SU-DHL-6 (cell line): ENCODE results near the gene ASTN2.

Experiments
- H2AFZ ChIP-seq: fragments of 200-600 bp; sonication (generic); 2 replicates; pipeline ENCODE4 v1.6.1; 2014; ENCODE audit warnings: low read depth, mild to moderate bottlenecking, moderate library complexity, mixed read lengths, antibody characterized with exemption, low read length; ENCODE audit not compliant: severe bottlenecking
- H3F3A ChIP-seq: fragments of 200-600 bp; shearing (Covaris generic); 2 replicates; pipeline ENCODE4 v1.6.0; 2016; ENCODE audit warnings: antibody characterized with exemption, mild to moderate bottlenecking; ENCODE audit not compliant: insufficient read depth
- H3K27ac ChIP-seq: fragments of 200-600 bp; sonication (generic); 2 replicates; pipeline ENCODE4 v1.5.1; 2016; ENCODE audit warnings: low read depth, mild to moderate bottlenecking, low read length, moderate library complexity, mixed read lengths
- H3K27me3 ChIP-seq: fragments of 200-600 bp; sonication (generic), shearing (Covaris generic); 2 replicates; pipeline ENCODE4 v1.6.0; 2014; ENCODE audit warnings: mild to moderate bottlenecking, low read length
- H3K36me3 ChIP-seq: fragments of 200-600 bp; sonication (generic); 2 replicates; pipeline ENCODE4 v1.6.1; 2014; ENCODE audit warnings: mild to moderate bottlenecking, low read length, mixed read lengths
- H3K4me2 ChIP-seq: fragments of 300-600, 200-600 bp; shearing (Covaris generic), sonication (generic); 2 replicates; pipeline ENCODE4 v1.6.0; 2014; ENCODE audit warnings: low read length, low read depth, mild to moderate bottlenecking; ENCODE audit not compliant: poor library complexity, severe bottlenecking
- H3K4me3 ChIP-seq: fragments of 200-600 bp; sonication (generic); 2 replicates; pipeline ENCODE4 v1.5.1; 2014; ENCODE audit warnings: antibody characterized with exemption, low read length, mild to moderate bottlenecking, mixed read lengths; ENCODE audit not compliant: insufficient read depth, poor library complexity, severe bottlenecking
- H3K79me2 ChIP-seq: fragments of 200-600 bp; sonication (generic); 2 replicates; pipeline ENCODE4 v1.6.1; 2014; ENCODE audit warnings: mild to moderate bottlenecking, low read length, moderate library complexity; ENCODE audit not compliant: insufficient read depth
- H3K9ac ChIP-seq: fragments of 200-600 bp; sonication (generic); 2 replicates; pipeline ENCODE4 v1.7.0; 2014; ENCODE audit warnings: mild to moderate bottlenecking, low read length
- H3K9me2 ChIP-seq: fragments of 200-600 bp; sonication (generic); replicated peaks from 2 replicates; pipeline ENCODE4 v1.6.1; 2014; ENCODE audit warnings: low read length; ENCODE audit not compliant: insufficient read depth
- H3K9me3 ChIP-seq: fragments of 200-600 bp; sonication (generic); 2 replicates; pipeline ENCODE4 v1.6.1; 2014; ENCODE audit warnings: low read length, mixed read lengths; ENCODE audit not compliant: insufficient read depth
- H4K20me1 ChIP-seq: fragments of 200-600 bp; sonication (generic); 2 replicates; pipeline ENCODE4 v1.6.1; 2014; ENCODE audit warnings: low read depth, mild to moderate bottlenecking, antibody characterized with exemption, low read length, moderate library complexity, mixed read lengths
- EZH2phosphoT487 ChIP-seq: fragments of 200-600 bp; sonication (generic), shearing (Covaris generic); conservative IDR thresholded peaks from 2 replicates; pipeline ENCODE4 v1.6.1; 2018; ENCODE audit warnings: mild to moderate bottlenecking, antibody characterized with exemption, low read length, moderate library complexity, mixed read lengths
- TF ChIP-seq, protein P1 (sequence below): fragments of 200-600 bp; sonication (generic); IDR thresholded peaks from one replicate; pipeline ENCODE4 v1.5.1; 2017; ENCODE audit warnings: antibody characterized with exemption, mild to moderate bottlenecking, low read length, moderate library complexity; ENCODE audit not compliant: insufficient read depth, poor library complexity, severe bottlenecking

ASTN2 gene

GRCh38 chr9:116405321-116405720 lies 1009.5 kb downstream of the ASTN2 start:
- Histone ChIP-seq H3K4me2 (no peak overlapping the region), H2AFZ (no peak overlapping the region), H3K9me2 (no peaks in the 10 kb centered on the region), H3K9ac (no peak overlapping the region), H3K9me3 (no peaks in the 10 kb centered on the region), H3K79me2 (no peaks in the 10 kb centered on the region), H3K4me3 (no peak overlapping the region), H3K27ac (no peak overlapping the region), H3F3A (no peaks in the 10 kb centered on the region), H4K20me1 (no peaks in the 10 kb centered on the region), H3K27me3 (no peaks in the 10 kb centered on the region), H3K36me3 (no peaks in the 10 kb centered on the region)
- TF ChIP-seq, protein P1, sequence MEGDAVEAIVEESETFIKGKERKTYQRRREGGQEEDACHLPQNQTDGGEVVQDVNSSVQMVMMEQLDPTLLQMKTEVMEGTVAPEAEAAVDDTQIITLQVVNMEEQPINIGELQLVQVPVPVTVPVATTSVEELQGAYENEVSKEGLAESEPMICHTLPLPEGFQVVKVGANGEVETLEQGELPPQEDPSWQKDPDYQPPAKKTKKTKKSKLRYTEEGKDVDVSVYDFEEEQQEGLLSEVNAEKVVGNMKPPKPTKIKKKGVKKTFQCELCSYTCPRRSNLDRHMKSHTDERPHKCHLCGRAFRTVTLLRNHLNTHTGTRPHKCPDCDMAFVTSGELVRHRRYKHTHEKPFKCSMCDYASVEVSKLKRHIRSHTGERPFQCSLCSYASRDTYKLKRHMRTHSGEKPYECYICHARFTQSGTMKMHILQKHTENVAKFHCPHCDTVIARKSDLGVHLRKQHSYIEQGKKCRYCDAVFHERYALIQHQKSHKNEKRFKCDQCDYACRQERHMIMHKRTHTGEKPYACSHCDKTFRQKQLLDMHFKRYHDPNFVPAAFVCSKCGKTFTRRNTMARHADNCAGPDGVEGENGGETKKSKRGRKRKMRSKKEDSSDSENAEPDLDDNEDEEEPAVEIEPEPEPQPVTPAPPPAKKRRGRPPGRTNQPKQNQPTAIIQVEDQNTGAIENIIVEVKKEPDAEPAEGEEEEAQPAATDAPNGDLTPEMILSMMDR = no peak
- no peak for TF ChIP-seq EZH2phosphoT487

DNA sequence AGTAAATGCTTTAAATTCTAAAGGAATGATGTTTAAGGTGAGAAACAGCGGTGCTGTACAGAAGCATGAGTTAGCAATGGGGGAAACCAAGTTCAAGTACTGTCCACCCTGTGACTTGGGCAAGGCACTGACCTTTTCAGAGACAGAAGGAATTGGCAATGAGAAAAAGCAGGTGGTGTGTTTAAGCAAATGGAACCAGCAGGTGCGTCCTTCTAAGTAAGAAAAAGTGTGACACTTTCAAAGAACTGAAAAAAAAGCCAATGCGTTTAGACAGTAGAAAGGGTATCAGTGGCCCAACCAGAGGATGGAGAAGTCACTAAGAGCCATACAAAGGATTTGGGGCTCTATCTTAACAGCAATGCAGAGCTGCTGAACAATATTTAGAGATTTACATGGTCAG lies 1010.6 kb downstream of the ASTN2 start:
- no peaks in the 10 kb centered on the region for H3K9me3 ChIP-seq
- H3K9ac ChIP-seq = no peak overlapping the region
- H3K9me2 ChIP-seq = no peaks in the 10 kb centered on the region
- H2AFZ ChIP-seq = no peak overlapping the region
- H3F3A ChIP-seq = no peaks in the 10 kb centered on the region
- no peak overlapping the region for H3K4me3 ChIP-seq
- H3K27me3 ChIP-seq = no peaks in the 10 kb centered on the region
- no peaks in the 10 kb centered on the region for H4K20me1 ChIP-seq
- H3K4me2 ChIP-seq = no peak overlapping the region
- no peaks in the 10 kb centered on the region for H3K79me2 ChIP-seq
- H3K36me3 ChIP-seq = no peaks in the 10 kb centered on the region
- TF ChIP-seq, protein P1 = no peak
- no peak for TF ChIP-seq EZH2phosphoT487
- no peak overlapping the region for H3K27ac ChIP-seq

DNA sequence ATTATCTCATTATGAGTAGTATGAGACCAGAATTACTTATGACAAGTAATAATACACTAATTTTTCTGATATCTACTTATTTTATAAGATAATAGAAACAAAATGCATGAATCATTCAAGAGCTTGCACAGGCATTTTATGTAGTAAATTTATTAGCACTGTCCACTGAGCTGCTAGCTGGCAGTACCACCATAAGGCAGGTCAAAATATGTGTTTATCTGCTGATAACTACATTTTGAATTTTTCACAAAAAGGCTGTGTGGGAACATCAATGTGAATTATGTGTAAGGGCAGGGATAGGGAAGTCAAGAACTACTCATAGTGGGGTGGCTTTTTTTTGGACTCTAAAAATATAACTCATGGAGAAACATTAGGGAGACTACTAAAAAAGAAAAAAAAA lies 1011.7 kb downstream of the ASTN2 start:
- Histone ChIP-seq H3K9me3 (no peaks in the 10 kb centered on the region), H3K27ac (no peak overlapping the region)

More for the DNA sequence above, 1011.7 kb downstream of the ASTN2 start:
- no peaks in the 10 kb centered on the region for H3K36me3 ChIP-seq
- H3K27me3 ChIP-seq = no peaks in the 10 kb centered on the region
- no peak overlapping the region for H3K4me3 ChIP-seq
- no peaks in the 10 kb centered on the region for H3K9me2 ChIP-seq
- no peaks in the 10 kb centered on the region for H3F3A ChIP-seq
- no peak overlapping the region for H3K9ac ChIP-seq
- no peaks in the 10 kb centered on the region for H4K20me1 ChIP-seq
- H3K4me2 ChIP-seq = no peak overlapping the region
- no peaks in the 10 kb centered on the region for H3K79me2 ChIP-seq
- no peak overlapping the region for H2AFZ ChIP-seq
- TF ChIP-seq, protein P1 = no peak
- no peak for TF ChIP-seq EZH2phosphoT487
